Ramos (cell line): ENCODE data around the gene TRIM17.

Source experiments
- in situ Hi-C: fragments of 300-500 bp; cut with MboI; formaldehyde crosslinking; loops from one replicate; pipeline ENCODE4 v1.14.3; 2022; ENCODE audit warnings: low sequenced_read_pairs; ENCODE audit not compliant: unreplicated experiment

TRIM17 gene, protein sequence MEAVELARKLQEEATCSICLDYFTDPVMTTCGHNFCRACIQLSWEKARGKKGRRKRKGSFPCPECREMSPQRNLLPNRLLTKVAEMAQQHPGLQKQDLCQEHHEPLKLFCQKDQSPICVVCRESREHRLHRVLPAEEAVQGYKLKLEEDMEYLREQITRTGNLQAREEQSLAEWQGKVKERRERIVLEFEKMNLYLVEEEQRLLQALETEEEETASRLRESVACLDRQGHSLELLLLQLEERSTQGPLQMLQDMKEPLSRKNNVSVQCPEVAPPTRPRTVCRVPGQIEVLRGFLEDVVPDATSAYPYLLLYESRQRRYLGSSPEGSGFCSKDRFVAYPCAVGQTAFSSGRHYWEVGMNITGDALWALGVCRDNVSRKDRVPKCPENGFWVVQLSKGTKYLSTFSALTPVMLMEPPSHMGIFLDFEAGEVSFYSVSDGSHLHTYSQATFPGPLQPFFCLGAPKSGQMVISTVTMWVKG

DNA sequence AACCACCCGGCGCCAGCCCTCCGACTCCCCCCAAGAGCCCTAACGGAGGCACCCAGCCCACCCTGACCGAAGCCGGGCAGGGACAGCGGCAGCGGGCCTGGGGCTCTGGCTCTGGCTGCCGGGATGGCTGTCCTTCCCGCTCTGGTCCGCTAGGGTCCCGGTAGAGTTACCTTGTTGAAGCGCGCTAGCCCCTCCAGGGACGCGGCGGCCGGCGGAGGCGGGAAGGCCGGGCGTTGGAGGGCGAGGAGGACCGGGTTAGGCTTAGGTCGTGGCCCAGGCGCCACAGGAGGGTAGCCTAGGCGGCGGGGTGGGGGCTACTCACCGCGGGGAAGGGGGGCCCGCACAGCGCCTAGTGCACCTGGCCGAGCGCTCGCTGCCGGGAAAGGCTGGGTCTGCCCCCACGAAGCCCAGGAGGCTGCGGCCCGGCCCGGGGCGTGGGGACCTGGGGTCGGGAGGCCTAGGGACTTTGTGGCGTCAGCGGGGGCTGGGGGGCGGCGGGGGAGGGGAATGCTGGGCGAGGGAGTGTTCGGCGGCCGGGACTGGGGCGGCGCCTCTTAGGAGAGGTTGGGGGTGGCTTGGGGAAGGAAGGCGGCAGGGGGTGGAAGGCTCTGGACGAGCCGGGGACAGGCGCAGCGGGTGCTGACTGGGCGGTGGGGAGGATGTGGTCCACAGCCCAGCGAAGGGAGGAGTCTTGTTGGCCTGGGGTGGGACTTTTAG lies at the start of gene TRIM17:
TRIM17 (minus strand) TSS at position 645 of the 717 bp plus-strand sequence. CDS start 1,789 bp downstream, outside the sequence.
- in situ Hi-C loops, result no loop called here

DNA sequence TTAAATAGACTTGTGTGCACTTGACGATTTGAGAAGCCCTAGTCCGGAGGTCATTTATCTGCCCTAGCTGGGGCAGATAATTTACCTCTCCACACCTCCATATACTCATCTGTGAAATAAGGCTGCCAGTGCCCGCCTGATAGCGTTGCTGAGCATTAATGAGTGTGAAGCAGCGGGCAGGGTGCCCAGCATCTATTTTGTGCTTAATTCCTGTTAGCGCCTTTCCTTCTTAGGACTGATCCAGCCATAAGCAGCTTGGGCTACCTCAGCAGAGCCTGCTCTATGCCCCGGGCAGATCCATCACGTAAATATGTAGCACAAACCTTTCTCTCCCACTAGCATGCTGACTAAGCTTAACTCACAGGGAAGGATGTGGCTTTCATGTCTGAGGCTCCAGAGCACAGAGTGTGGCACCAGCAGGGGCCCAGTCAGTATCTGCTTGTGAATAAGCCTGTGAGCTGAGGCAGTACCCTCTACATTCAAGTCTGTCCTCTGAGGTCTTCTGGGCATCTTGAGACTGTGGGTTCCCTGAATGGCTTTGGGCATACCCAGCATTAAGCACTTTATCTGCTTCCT lies 49.0 kb upstream of the TRIM17 start:
- in situ Hi-C loops, result no loop called here

DNA sequence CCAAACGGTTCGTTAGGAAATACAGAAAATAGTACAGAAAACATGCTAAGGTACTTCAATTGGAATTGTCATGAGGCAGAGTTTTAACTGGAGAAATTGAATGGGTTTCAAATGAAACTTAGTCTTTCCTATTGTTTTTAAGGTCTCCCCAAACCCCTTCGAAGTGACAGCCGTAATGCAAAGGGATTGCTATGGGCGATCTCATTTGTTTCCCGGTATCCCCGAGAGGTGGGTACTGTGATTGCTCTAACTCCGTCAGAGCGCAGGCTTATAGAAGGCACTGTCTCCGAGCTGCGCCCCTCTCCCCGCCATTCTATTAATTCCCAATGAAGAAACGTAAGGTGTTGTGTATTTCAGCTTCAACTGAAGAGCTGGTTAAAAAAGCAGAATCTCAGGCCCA lies 48.5 kb upstream of the TRIM17 start:
- in situ Hi-C loops, result no loop called here

DNA sequence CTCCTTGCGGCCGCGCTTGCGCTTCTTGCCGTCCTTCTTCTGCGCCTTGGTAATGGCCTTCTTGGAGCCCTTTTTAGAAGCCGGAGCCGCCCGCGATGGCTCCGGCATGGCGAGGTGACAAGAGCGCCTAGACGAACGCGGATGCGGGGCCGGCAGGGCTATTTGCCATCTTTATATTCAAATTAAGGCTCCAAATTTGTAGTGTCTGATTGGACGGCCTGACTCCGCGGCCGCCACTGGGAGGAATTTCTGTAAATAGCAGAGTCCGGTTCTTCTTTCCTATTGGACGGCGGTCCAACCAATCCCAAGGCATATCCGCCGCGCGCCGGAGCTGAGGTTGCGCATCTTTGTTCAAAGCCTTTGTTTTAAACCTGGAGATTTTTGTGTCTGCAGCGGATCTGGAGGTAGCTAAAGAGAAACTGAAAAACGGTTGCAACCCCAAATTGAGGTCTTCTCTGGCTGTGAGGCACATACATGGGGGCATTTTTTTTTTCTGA lies 47.9 kb upstream of the TRIM17 start:
- in situ Hi-C loops, result no loop called here

DNA sequence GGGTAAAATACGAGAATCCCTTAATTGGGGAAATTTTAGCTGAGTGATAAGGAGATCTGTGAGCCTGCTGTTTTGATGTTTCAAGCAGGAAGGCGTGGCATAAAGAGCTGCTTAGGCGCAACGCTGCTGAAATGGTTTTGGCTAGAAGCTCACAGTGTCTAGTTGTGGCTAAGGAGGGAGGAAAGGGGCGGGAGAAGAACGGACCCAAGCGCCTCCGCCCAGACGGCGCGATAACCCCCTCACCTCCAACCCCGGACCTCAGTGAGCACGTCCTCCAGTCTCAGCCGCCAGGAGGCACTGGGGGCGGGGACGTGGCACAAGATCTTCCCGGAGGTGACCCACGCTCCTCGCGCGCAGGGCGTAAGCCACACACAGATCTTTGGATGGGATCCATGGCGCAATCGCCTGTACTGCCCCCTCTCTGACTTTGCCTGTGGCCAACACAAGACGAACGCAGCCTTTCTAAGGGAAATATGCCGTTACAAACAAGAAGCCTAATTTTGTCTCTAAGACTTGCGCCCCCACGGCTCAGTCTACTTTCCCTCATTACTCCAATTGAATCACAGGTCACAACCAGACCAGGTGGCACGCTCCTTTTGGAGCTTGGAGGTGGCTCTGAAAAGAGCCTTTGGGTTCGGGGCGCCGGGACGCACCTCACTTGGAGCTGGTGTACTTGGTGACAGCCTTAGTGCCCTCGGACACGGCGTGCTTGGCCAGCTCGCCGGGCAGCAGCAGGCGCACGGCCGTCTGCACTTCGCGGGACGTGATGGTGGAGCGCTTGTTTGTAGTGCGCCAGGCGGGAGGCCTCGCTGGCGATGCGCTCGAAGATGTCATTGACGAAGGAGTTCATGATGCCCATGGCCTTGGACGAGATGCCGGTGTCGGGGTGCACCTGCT lies 47.1 kb upstream of the TRIM17 start:
- in situ Hi-C loops, result no loop called here

DNA sequence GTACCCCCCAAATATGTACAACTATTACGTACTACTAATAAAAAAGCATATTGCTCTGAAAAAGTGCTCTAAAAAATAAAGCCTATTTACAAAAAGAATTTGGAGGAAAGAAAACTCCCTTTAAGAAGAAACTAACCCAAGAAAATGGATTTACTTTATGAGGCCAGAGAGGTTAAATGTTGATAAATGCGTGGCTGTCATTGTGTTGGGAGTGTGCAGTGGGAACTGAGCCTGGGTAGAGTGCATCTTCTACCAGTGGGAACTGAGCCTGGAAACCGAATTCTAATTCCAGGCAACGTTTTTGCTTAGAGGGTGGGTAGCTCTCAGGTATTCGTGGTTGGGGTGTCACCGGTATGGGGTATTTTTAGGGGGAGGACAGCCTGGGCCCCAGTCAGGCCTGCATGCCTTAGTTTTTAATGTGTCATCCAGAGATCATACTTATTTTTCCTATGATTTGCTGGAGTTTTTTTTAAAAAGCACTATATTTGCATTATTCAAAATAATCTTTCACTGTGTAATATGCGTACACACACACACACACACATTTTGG lies 46.4 kb upstream of the TRIM17 start:
- in situ Hi-C loops, result no loop called here

DNA sequence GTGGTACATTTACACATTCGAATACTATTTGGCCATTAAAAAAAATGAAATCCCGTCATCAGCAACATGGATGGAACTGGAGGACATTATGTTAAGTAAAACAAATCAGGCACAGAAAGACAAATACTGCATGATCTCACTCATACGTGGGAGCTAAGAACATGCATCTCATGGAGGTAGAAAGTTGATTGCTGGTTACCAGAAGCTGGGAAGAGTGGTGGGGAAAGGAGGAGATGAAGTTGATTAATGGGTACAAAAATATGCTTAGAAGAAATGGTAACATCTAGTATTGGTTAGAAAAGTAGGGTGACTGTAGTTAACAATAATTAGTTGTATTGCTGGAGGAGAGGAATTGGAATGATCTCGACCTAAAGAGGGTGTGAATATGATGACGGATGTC lies 45.9 kb upstream of the TRIM17 start:
- in situ Hi-C loops, result no loop called here

DNA sequence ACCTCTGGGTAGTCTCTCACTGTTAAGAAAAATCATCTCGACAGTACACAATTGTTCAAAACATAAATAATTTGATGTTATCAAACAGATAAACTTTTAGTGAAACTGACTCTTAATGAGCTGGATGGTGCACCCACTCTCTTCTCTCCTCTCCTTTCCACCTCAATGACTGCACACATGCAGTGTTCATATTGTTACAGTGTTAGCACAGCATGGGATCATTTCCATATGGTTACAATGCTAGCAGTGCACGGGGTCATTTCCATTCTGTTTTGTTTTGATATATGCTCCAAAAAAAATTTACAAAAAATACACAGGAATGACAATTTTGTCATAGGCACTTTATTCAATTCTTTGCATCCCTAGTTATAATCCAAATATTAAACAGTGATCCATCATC lies 44.2 kb upstream of the TRIM17 start:
- in situ Hi-C loops, result no loop called here

DNA sequence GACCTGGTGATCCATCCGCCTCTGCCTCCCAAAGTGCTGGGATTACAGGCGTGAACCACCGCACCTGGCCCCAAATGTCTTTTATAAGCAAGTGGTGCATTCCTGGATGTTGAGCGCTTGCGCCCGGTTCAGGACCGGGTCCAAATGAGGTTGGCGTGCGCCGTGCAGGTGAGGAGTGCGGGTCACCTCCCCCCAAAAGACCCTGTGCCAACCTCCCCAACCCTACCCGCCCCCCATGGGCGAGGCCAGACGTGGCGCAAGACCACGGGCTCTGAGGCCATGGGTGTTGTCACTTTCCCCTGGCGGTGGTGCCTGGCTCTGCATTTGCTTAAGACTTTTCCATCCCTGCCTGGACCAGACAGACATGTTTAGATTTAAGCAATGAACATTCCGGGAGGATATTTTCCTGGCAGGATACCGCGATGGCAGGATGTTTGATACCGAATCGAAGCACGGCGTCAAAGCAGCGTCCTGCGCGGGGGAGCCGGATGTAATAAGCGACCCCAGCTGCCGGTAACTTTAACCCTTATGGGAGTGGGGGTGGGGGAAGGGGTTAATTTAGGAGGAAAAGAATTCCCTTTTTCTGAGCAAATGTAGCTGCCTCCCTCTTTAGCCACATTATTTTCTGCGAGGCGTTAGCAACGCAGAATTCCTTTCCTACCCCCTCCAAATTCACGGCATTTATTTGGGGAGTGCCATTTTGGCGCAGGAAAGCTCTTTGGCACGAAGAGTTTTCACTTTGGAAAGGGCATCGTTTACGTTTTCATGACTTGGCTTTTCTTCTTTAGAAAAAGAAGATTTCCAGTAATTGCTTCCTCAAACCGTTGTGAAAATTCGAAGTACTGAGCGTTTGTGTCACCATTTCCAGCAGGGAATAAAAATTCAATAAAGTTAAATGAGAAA lies 42.7 kb upstream of the TRIM17 start:
- in situ Hi-C loops, result no loop called here

DNA sequence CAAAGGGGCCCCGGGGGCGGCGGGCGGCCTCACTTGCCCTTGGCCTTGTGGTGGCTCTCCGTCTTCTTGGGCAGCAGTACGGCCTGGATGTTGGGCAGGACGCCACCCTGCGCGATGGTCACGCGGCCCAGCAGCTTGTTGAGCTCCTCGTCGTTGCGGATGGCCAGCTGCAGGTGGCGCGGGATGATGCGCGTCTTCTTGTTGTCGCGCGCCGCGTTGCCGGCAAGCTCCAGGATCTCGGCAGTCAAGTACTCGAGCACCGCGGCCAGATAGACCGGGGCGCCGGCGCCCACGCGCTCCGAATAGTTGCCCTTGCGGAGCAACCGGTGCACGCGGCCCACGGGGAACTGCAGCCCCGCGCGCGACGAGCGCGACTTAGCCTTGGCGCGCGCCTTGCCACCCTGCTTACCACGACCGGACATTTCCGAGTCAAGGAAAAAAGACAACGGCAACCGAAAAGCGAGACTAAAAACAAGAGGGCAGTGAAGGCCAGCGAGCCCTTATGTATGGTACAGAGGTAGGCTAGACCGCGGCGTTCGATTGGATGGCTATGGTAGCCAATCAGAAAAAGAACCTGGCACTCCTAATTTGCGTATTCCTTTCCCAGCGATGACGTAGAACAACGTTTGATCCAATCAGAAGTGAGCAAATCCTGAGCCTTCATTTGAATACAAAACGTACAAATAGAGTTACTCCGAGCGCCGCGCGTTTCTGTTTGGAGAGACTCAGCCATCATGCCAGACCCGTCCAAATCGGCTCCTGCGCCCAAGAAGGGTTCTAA lies 40.9 kb upstream of the TRIM17 start:
- in situ Hi-C loops, result no loop called here

DNA sequence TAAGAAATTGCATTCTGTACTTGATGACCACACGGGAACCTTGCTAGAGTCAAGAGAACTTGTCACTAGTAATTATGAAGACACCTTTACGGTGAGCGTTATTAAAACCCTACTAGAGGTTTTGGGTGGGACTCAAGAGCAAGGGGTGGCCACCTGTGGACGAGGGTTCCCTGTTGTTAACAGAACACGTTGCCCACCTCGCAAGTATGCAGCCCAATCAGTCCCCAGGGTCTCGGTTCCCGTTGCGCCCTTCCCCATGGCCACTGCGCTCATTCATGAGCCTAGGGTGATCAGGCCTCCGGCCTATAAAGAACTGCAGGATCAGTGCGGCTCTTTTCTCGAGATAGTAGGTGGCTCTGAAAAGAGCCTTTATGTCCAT lies 40.3 kb upstream of the TRIM17 start:
- in situ Hi-C loops, result no loop called here

DNA sequence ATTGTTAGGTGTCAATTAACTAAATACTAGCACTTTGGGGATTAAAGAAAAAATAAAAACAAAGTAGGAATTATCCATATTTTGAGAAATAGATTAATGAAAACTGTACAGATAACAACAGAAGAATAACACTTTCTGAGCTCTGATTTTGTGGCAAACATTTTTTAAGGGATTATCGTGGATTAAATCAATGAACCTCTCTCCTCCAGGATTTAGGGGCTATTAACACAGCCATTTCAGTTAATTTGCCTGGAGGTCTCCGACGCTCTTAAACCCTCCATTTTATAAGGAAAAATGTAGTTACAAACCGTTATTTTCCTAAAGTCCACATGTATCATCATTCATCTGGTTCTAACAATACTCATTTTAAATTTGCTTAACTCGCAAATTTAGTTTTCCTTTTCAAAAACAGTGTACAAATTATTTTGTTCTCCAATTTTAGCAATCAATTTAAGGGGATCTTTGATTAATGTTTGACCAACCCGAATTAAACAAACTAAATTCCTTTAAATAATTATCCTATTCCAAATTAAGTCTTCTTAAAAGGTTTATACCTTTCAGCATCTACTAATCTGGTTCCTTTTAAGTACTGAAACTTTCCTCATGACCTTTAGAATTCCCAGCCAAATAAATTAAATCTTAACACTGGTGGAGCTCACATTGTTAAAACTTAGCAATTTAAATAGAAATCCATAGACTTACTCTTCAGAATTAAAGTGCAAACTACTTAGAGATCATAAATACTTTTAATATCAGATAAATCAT lies 39.8 kb upstream of the TRIM17 start:
- in situ Hi-C loops, result no loop called here

DNA sequence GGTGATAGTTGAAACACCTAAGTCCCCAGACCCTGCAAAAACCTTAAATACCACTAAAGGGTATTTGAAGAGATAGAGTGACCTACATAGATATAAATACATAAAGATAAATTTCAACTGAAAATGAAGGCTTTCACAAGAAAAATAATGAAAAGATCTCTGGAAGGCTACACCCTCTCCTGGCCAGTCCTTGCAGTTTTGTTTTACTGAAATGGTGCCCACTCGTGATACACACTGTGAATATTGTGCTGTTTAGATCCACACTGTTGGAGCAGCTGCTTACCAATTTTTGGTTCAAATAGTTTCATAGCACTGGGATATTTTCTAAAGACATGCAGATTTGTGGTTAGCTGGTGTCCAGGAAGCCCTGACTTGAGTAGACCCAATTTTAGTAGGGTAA lies 39.1 kb upstream of the TRIM17 start:
- in situ Hi-C loops, result no loop called here

DNA sequence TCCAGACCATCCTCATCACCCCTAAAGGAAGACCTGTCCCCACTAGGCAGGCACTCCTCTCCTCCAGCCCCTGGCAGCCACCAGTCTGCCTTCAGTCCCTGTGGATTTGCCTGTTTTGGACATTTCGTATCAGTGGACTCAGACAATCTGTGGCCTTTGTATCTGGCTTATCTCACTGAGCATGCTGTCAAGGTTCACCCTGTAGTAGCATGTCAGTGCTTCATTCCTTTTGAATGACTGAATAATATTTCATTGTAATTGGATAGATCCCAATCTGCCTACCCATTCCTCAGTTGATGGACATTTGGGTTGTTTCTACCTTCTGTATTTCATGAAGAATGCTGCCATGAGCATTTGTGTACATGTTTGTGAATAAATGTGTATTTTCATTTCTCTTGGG lies 37.6 kb upstream of the TRIM17 start:
- in situ Hi-C loops, result no loop called here

DNA sequence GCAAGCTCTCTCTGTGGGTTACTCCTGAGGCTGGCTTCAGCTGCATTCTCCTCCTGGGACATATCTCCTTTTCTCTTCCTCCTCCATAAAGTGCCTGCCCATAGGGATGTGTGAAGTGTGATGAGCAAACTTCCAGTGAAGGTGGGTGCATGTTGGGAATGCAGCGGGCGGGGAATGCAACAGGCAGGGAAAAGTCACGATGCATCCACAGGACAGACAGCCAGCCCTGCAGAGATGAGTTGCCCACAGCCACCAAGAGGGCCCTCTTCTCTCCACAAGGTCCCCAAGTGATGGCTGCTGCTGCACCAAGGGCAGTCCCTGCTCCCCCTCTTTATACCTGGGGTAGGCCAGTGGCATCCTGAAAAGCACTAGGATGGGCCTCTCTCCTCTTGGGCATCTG lies 37.0 kb upstream of the TRIM17 start:
- in situ Hi-C loops, result no loop called here

DNA sequence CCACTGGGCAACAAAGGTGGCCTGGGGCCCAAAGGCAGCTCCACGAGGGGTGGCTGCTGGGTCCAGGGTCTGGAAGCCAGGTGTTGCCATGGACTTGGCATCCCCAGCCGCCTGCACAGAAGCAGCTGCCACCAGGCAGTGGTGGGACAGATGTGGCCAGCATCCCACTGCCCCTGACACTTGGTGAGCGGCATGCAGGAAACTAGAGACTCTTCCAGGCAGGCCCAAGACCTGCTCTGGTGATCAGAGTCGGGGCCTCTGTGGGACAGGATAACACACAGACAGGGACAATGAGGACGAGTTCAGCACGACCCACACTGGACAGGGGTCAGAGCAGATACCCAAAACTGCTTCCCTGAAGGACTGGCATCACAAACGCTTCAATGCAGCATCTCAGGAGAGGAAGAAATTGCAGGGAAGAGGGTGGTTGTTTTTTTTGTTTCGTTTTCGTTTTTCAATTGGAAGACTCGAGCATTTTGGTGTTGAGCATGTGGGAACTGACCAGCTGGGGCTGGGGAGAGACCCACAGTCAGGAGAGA lies 36.4 kb upstream of the TRIM17 start:
- in situ Hi-C loops, result no loop called here
